Measurements from ENCODE around the gene TRPM1. TPM values are rescaled to one million over a fixed set of nuclear protein-coding genes. Genes with fewer than 3 reads are reported as not detected.

The TRPM1 gene
- total RNA-seq, 2 donors from 2014 or later = not detected

- DNase-seq = no peak
- Histone ChIP-seq H3K9me3 (ENCODE audit: control insufficient read depth, low read length) (no peaks in the 10 kb centered on the region), H3K27me3 (ENCODE audit: control insufficient read depth, insufficient read depth, low read length, poor library complexity, severe bottlenecking) (no peaks in the 10 kb centered on the region), H3K4me1 (ENCODE audit: control insufficient read depth, insufficient read depth, low read length) (no peaks in the 10 kb centered on the region), H3K36me3 (ENCODE audit: control insufficient read depth, insufficient read depth, low read length) (no peaks in the 10 kb centered on the region), H3K4me3 (ENCODE audit: low read length) (no peak overlapping the region), H3K9ac (ENCODE audit: extremely low read depth, low read length, poor library complexity, severe bottlenecking) (no peak overlapping the region), H3K27ac (ENCODE audit: low read depth, low read length) (no peak overlapping the region)
- Mint-ChIP-seq H3K9me3 (peaks cover 5% of the 10 kb centered on the region), H3K4me1 (no peaks in the 10 kb centered on the region), H3K27me3 (ENCODE audit: insufficient read depth) (no peaks in the 10 kb centered on the region), H3K4me3 (no peak overlapping the region), H3K36me3 (ENCODE audit: low read depth) (no peaks in the 10 kb centered on the region), H3K27ac (no peak overlapping the region)
- 82 to 84% methylated on average over 9 to 13 of the region's 13 CpGs for WGBS, 2 experiments (ENCODE audit: insufficient coverage in 1 of 2, insufficient read length in 1 of 2)
- no peak for TF ChIP-seq CTCF (conservative IDR thresholded peaks at IDR 0.05)
Observed at GRCh38 chr15:31127596-31128261, 26.2 kb upstream of the TRPM1 start.

GRCh38 chr15:31125061-31125460, 23.5 kb upstream of the TRPM1 start:
- H3K27ac Mint-ChIP-seq = no peak overlapping the region
- peaks cover 9% of the 10 kb centered on the region for H3K9me3 Mint-ChIP-seq
- TF ChIP-seq CTCF (conservative IDR thresholded peaks at IDR 0.05) = no peak
- H3K9ac ChIP-seq (ENCODE audit: extremely low read depth, low read length, poor library complexity, severe bottlenecking) = no peak overlapping the region
- H3K27me3 Mint-ChIP-seq (ENCODE audit: insufficient read depth) = no peaks in the 10 kb centered on the region
- H3K4me1 Mint-ChIP-seq = no peaks in the 10 kb centered on the region
- no peak overlapping the region for H3K4me3 Mint-ChIP-seq
- H3K4me1 ChIP-seq (ENCODE audit: control insufficient read depth, insufficient read depth, low read length) = no peaks in the 10 kb centered on the region
- no peak overlapping the region for H3K27ac ChIP-seq (ENCODE audit: low read depth, low read length)
- H3K27me3 ChIP-seq (ENCODE audit: control insufficient read depth, insufficient read depth, low read length, poor library complexity, severe bottlenecking) = no peaks in the 10 kb centered on the region
- H3K36me3 Mint-ChIP-seq (ENCODE audit: low read depth) = no peaks in the 10 kb centered on the region
- H3K36me3 ChIP-seq (ENCODE audit: control insufficient read depth, insufficient read depth, low read length) = no peaks in the 10 kb centered on the region
- no peaks in the 10 kb centered on the region for H3K9me3 ChIP-seq (ENCODE audit: control insufficient read depth, low read length)
- no peak for DNase-seq
- WGBS, 2 experiments (ENCODE audit: insufficient coverage in 1 of 2, insufficient read length in 1 of 2) = 93 to 96% methylated on average over 2 to 8 of the region's 8 CpGs
- H3K4me3 ChIP-seq (ENCODE audit: low read length) = no peak overlapping the region

DNA sequence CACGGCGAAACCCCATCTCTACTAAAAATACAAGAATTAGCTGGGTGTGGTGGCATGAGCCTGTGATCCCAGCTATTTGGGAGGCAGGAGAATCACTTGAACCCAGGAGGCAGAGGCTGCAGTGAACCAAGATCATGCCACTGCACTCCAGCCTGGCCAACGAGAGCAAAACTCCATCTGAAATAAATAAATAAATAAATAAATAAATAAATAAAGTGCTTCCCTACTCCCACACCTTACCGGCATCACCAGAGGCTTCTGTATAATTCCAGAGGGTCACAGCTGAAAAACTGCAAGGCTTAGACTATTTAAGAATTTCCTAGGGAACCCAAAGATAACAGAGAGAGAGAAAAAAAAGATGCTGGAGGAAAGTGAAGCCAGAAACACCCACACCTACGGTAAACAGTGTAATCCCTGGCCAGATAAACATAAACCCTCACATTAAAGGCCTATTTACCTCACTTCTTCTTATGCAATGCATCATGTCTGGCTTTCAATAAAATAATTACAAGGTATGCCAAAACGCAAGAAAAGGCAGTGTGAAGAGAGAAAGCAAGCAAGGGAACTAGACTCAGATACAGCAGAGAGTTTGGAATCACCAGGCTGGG, 15.0 kb upstream of the TRPM1 start:
- Histone ChIP-seq H3K9ac (ENCODE audit: extremely low read depth, low read length, poor library complexity, severe bottlenecking) (no peak overlapping the region), H3K9me3 (ENCODE audit: control insufficient read depth, low read length) (peaks cover 7% of the 10 kb centered on the region), H3K4me1 (ENCODE audit: control insufficient read depth, insufficient read depth, low read length) (no peaks in the 10 kb centered on the region), H3K4me3 (ENCODE audit: low read length) (no peak overlapping the region), H3K27me3 (ENCODE audit: control insufficient read depth, insufficient read depth, low read length, poor library complexity, severe bottlenecking) (no peaks in the 10 kb centered on the region), H3K36me3 (ENCODE audit: control insufficient read depth, insufficient read depth, low read length) (no peaks in the 10 kb centered on the region), H3K27ac (ENCODE audit: low read depth, low read length) (no peak overlapping the region)
- Mint-ChIP-seq H3K36me3 (ENCODE audit: low read depth) (no peaks in the 10 kb centered on the region), H3K27ac (no peak overlapping the region), H3K4me1 (peaks cover 2% of the 10 kb centered on the region), H3K9me3 (peaks cover 11% of the 10 kb centered on the region), H3K4me3 (no peak overlapping the region), H3K27me3 (ENCODE audit: insufficient read depth) (no peaks in the 10 kb centered on the region)
- WGBS, 2 experiments (ENCODE audit: insufficient coverage in 1 of 2, insufficient read length in 1 of 2) = 95% methylated on average over 5 of the region's 6 CpGs; no CpG with 5 or more reads in 1 of the 2 experiments
- no peak for DNase-seq
- no peak for TF ChIP-seq CTCF (conservative IDR thresholded peaks at IDR 0.05)

Data from endodermal cell (in vitro differentiated cells).